ENCODE results near the gene NELL1. TPM values are rescaled to one million over a fixed set of nuclear protein-coding genes. Genes with fewer than 3 reads are reported as not detected.

NELL1 gene
- total RNA-seq, 2 donors from 2014 or later, result 0.19 TPM; not detected in 1

DNA sequence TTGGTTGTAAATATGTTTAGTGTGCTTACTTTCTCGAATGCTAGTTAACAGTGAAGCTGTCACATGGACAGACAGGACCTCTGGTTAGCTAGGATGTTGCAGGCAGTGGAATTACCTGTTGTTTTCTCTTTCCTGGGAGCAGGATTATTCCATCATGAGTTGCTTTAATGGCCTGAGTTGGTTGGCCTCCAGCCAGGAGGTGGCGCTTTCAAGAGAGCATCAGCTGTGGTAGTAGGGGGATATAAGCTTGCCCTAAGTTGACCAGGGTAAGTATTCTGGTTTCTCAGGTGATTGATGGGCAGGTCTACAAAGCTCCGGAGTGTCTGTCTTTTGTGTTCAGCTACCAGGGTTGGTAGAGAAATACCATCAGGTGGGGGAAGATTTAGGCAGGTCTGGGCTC lies 43.5 kb downstream of the NELL1 start:
- TF ChIP-seq CTCF (IDR thresholded peaks at IDR 0.05), result no peak
- Histone ChIP-seq H3K27ac (no peak overlapping the region), H3K27me3 (no peaks in the 10 kb centered on the region), H3K4me3 (no peak overlapping the region), H3K9ac (ENCODE audit: low read depth in 2 of 2, low read length in 2 of 2) (no peak overlapping the region), H3K36me3 (no peaks in the 10 kb centered on the region), H3K9me3 (no peaks in the 10 kb centered on the region), H3K4me1 (no peaks in the 10 kb centered on the region)
- no peak for DNase-seq
- intact Hi-C loops (cut with DNase I), result no loop called here

GRCh38 chr11:20715464-20715863 lies 46.1 kb downstream of the NELL1 start:
- Histone ChIP-seq H3K4me1 (no peaks in the 10 kb centered on the region), H3K4me3 (no peak overlapping the region), H3K9me3 (no peaks in the 10 kb centered on the region), H3K27me3 (no peaks in the 10 kb centered on the region), H3K27ac (no peak overlapping the region), H3K36me3 (no peaks in the 10 kb centered on the region), H3K9ac (ENCODE audit: low read depth in 2 of 2, low read length in 2 of 2) (no peak overlapping the region)
- DNase-seq, result no peak
- no peak for TF ChIP-seq CTCF (IDR thresholded peaks at IDR 0.05)
- intact Hi-C loops (cut with DNase I), result no loop called here

GRCh38 chr11:20715931-20716330 lies 46.5 kb downstream of the NELL1 start:
- Histone ChIP-seq H3K4me3 (no peak overlapping the region), H3K27ac (no peak overlapping the region), H3K36me3 (no peaks in the 10 kb centered on the region), H3K27me3 (no peaks in the 10 kb centered on the region), H3K9me3 (no peaks in the 10 kb centered on the region), H3K4me1 (no peaks in the 10 kb centered on the region), H3K9ac (ENCODE audit: low read depth in 2 of 2, low read length in 2 of 2) (no peak overlapping the region)
- no peak for TF ChIP-seq CTCF (IDR thresholded peaks at IDR 0.05)
- DNase-seq, result no peak
- intact Hi-C loops (cut with DNase I), result no loop called here

GRCh38 chr11:20719821-20720220 lies 50.4 kb downstream of the NELL1 start:
- H3K4me1 ChIP-seq, result no peaks in the 10 kb centered on the region
- no peaks in the 10 kb centered on the region for H3K36me3 ChIP-seq
- no peak for TF ChIP-seq CTCF (IDR thresholded peaks at IDR 0.05)
- H3K27ac ChIP-seq, result no peak overlapping the region
- H3K9me3 ChIP-seq, result no peaks in the 10 kb centered on the region
- intact Hi-C loops (cut with DNase I), result no loop called here
- no peak overlapping the region for H3K9ac ChIP-seq (ENCODE audit: low read depth in 2 of 2, low read length in 2 of 2)
- H3K4me3 ChIP-seq, result no peak overlapping the region
- no peak for DNase-seq
- no peaks in the 10 kb centered on the region for H3K27me3 ChIP-seq

DNA sequence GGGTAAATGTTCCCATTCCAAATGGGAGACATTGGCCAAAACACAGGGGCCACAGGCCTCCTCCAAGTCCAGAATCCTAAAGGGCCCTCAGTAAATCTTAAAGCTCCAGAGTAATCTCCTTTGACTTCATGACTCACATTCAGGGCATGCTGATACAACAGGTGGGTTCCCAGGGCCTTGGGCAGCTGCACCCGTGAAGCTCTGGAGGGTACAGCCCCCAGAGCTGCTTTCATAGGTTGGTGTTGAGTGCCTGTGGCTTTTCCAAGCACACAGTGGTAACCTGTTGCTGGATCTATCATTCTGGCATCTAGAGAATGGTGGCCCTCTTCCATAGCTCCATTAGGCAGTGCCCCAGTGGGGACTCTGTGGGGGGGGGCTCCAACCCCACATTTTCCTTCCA lies 54.0 kb downstream of the NELL1 start:
- Histone ChIP-seq H3K4me1 (no peaks in the 10 kb centered on the region), H3K27ac (no peak overlapping the region), H3K27me3 (no peaks in the 10 kb centered on the region), H3K4me3 (no peak overlapping the region), H3K36me3 (no peaks in the 10 kb centered on the region), H3K9ac (ENCODE audit: low read depth in 2 of 2, low read length in 2 of 2) (no peak overlapping the region), H3K9me3 (no peaks in the 10 kb centered on the region)
- no peak for TF ChIP-seq CTCF (IDR thresholded peaks at IDR 0.05)
- intact Hi-C loops (cut with DNase I), result no loop called here
- no peak for DNase-seq

All from colonic mucosa (tissue), 4 donors.